DOHH2 (cell line): ENCODE data around the gene VWC2.

Experiments
- H3F3A ChIP-seq: fragments of 200-600 bp; sonication (generic), shearing (Covaris generic); 2 replicates; pipeline ENCODE4 v1.6.0; 2016; ENCODE audit warnings: antibody characterized with exemption, mild to moderate bottlenecking; ENCODE audit not compliant: control insufficient read depth, insufficient read depth
- H3K27ac ChIP-seq: fragments of 200-600 bp; sonication (generic); 2 replicates; pipeline ENCODE4 v1.5.1; 2014; ENCODE audit warnings: low read depth, mild to moderate bottlenecking, low read length, moderate library complexity
- H3K27me3 ChIP-seq: fragments of 200-600 bp; sonication (generic); 2 replicates; pipeline ENCODE4 v1.6.1; 2014; ENCODE audit warnings: mild to moderate bottlenecking, low read length, mixed read lengths; ENCODE audit not compliant: control insufficient read depth
- H3K36me3 ChIP-seq: fragments of 200-600 bp; sonication (generic); 2 replicates; pipeline ENCODE4 v1.6.1; 2014; ENCODE audit warnings: mild to moderate bottlenecking, low read length, moderate library complexity, mixed read lengths; ENCODE audit not compliant: control insufficient read depth
- H3K4me1 ChIP-seq: fragments of 200-600 bp; sonication (generic); 2 replicates; pipeline ENCODE4 v1.6.1; 2014; ENCODE audit warnings: mild to moderate bottlenecking, low read length, mixed read lengths; ENCODE audit not compliant: control insufficient read depth
- H3K4me2 ChIP-seq: fragments of 200-600 bp; sonication (generic); 2 replicates; pipeline ENCODE4 v1.6.0; 2014; ENCODE audit warnings: mild to moderate bottlenecking, low read length, moderate library complexity
- H3K4me3 ChIP-seq: fragments of 200-600 bp; sonication (generic); 2 replicates; pipeline ENCODE4 v1.5.1; 2014; ENCODE audit warnings: mild to moderate bottlenecking, low read length, mixed read lengths
- H3K79me2 ChIP-seq: fragments of 200-600 bp; sonication (generic); 2 replicates; pipeline ENCODE4 v1.6.1; 2014; ENCODE audit warnings: mild to moderate bottlenecking, low read length, mixed read lengths; ENCODE audit not compliant: control insufficient read depth
- H3K9me2 ChIP-seq: fragments of 200-600 bp; sonication (generic); replicated peaks from 2 replicates; pipeline ENCODE4 v1.6.1; 2014; ENCODE audit warnings: mild to moderate bottlenecking, low read length, mixed read lengths; ENCODE audit not compliant: control insufficient read depth
- H3K9me3 ChIP-seq: fragments of 200-600 bp; sonication (generic); 2 replicates; pipeline ENCODE4 v1.6.1; 2014; ENCODE audit warnings: antibody characterized with exemption, low read length, mixed read lengths; ENCODE audit not compliant: control insufficient read depth, insufficient read depth
- H4K20me1 ChIP-seq: fragments of 200-600 bp; sonication (generic); 2 replicates; pipeline ENCODE4 v1.6.0; 2014; ENCODE audit warnings: low read depth, mild to moderate bottlenecking, antibody characterized with exemption, low read length, moderate library complexity; ENCODE audit not compliant: control insufficient read depth, insufficient read depth
- EZH2phosphoT487 ChIP-seq: fragments of 200-600 bp; sonication (generic); IDR thresholded peaks from 2 replicates; pipeline ENCODE4 v1.6.1; 2017; ENCODE audit warnings: borderline replicate concordance, mild to moderate bottlenecking, antibody characterized with exemption, low read length, moderate library complexity, mixed read lengths
- TF ChIP-seq, protein P1 (sequence below): fragments of 200-600 bp; sonication (generic); IDR thresholded peaks from one replicate; pipeline ENCODE4 v1.5.1; 2014; ENCODE audit warnings: antibody characterized with exemption, mild to moderate bottlenecking, low read depth, low read length; ENCODE audit not compliant: poor library complexity, severe bottlenecking

VWC2 gene

DNA sequence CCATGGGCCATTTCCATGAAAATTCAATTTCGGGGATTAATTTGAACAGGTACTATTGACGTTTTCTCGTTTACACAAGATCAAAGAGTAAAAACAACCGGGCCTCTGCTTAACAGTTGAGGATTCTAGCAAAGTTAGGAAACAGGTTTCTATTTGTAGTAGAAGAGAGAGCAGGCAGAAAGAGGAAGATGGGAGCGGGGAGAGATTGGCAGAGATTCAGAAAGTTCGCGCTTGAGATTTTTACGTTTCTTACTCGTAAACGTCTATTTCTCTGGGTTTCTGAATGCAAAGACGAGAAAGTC is 571 bp upstream of the VWC2 start:
- Histone ChIP-seq H4K20me1 (no peaks in the 10 kb centered on the region), H3K79me2 (no peaks in the 10 kb centered on the region), H3K9me3 (peaks cover 13% of the 10 kb centered on the region; the same call in 1 of the 2 replicates), H3K9me2 (no peaks in the 10 kb centered on the region; the same call in 1 of the 2 replicates), H3K27me3 (peaks cover 6% of the 10 kb centered on the region; the same call in 1 of the 2 replicates), H3F3A (no peaks in the 10 kb centered on the region), H3K4me1 (peaks cover 20% of the 10 kb centered on the region), H3K27ac (no peak overlapping the region), H3K4me2 (no peak overlapping the region), H3K4me3 (no peak overlapping the region), H3K36me3 (no peaks in the 10 kb centered on the region)
- no peak for TF ChIP-seq EZH2phosphoT487
- TF ChIP-seq, protein P1, sequence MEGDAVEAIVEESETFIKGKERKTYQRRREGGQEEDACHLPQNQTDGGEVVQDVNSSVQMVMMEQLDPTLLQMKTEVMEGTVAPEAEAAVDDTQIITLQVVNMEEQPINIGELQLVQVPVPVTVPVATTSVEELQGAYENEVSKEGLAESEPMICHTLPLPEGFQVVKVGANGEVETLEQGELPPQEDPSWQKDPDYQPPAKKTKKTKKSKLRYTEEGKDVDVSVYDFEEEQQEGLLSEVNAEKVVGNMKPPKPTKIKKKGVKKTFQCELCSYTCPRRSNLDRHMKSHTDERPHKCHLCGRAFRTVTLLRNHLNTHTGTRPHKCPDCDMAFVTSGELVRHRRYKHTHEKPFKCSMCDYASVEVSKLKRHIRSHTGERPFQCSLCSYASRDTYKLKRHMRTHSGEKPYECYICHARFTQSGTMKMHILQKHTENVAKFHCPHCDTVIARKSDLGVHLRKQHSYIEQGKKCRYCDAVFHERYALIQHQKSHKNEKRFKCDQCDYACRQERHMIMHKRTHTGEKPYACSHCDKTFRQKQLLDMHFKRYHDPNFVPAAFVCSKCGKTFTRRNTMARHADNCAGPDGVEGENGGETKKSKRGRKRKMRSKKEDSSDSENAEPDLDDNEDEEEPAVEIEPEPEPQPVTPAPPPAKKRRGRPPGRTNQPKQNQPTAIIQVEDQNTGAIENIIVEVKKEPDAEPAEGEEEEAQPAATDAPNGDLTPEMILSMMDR = no peak

DNA sequence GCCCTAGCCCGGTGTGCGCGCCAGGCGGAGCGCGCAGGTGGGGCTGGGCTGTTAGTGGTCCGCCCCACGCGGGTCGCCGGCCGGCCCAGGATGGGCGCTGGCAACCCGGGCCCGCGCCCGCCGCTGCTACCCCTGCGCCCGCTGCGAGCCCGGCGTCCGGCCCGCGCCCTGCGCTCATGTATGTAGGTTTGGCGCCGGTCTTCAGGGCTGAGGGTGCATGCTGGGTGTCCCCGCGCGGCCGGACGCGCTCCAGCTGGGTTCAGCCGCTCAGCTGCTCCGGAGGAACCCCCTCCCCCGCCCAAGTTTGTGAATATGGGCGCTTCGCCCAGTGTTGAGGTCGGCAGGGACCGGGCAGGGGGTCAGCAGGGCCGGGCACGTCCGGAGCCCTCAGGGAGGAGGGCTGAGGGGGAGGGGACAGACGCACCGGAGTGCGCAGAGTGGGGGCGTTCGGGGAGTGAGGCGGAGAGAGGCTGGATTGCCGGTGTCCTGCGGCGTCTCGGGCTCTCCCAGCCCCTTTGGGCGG is 559 bp downstream of the VWC2 start:
- Histone ChIP-seq H3K27me3 (peaks cover 6% of the 10 kb centered on the region; the same call in 1 of the 2 replicates), H3K4me1 (peaks cover 18% of the 10 kb centered on the region), H3K27ac (no peak overlapping the region), H3K36me3 (no peaks in the 10 kb centered on the region), H3F3A (no peaks in the 10 kb centered on the region), H3K4me2 (no peak overlapping the region), H3K79me2 (no peaks in the 10 kb centered on the region), H4K20me1 (no peaks in the 10 kb centered on the region), H3K4me3 (no peak overlapping the region), H3K9me3 (peaks cover 13% of the 10 kb centered on the region; the same call in 1 of the 2 replicates), H3K9me2 (no peaks in the 10 kb centered on the region; the same call in 1 of the 2 replicates)
- TF ChIP-seq, protein P1 = no peak
- TF ChIP-seq EZH2phosphoT487 = no peak

DNA sequence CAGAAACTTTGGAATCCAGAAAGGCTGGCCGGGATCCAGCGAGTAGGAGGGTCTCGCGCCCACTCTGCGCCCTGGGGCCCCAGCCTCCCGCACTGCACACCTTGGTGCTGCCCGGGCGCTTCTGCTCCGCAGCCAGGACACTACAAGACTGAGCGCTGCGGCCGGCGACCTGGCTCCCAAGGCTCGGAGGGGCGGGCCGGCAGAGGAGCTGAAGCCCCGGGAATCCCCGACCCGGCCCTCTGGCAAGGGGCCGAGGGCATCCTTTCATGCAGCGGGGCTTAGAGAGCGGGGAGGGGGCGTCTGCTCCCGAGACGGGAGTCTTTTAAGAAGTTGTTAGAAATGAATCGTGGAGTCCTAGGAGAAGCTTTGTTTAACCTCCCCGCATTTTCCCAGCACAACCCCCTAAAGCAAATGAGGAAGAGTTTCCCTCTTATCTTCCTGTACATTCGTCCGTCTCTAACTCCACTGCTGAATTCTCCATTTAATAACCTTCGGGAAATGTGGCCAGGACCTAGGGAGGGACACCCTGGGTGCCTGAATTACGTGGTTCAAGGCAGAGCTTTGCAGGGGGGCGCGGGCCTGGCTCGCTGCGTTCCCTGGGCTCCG is 1.1 kb downstream of the VWC2 start:
- Histone ChIP-seq H3K9me2 (no peaks in the 10 kb centered on the region; the same call in 1 of the 2 replicates), H3K4me3 (no peak overlapping the region), H4K20me1 (no peaks in the 10 kb centered on the region), H3K9me3 (peaks cover 13% of the 10 kb centered on the region; the same call in 1 of the 2 replicates), H3K4me1 (peaks cover 22% of the 10 kb centered on the region), H3F3A (no peaks in the 10 kb centered on the region), H3K79me2 (no peaks in the 10 kb centered on the region), H3K27ac (no peak overlapping the region), H3K27me3 (peaks cover 6% of the 10 kb centered on the region; the same call in 1 of the 2 replicates), H3K4me2 (no peak overlapping the region), H3K36me3 (no peaks in the 10 kb centered on the region)
- no peak for TF ChIP-seq EZH2phosphoT487
- TF ChIP-seq, protein P1 = no peak
